ENCODE measurements around the gene PRSS1. TPM values are rescaled to one million over a fixed set of nuclear protein-coding genes. Genes with fewer than 3 reads are reported as not detected.
"Not testable (repeated sequence)": the region's sequence is repeated elsewhere in the genome, so short reads cannot be mapped to it uniquely, and the experiment has no call there.

Gene PRSS1
- total and polyA plus RNA-seq, 2 experiments from 2014 or later = not detected

- Histone ChIP-seq H3K4me3 (no peak overlapping the region), H3K36me3 (no peaks in the 10 kb centered on the region), H3K27ac (no peak overlapping the region), H3K4me1 (ENCODE audit: low read depth) (no peaks in the 10 kb centered on the region), H3K9me3 (ENCODE audit: low read depth) (no peaks in the 10 kb centered on the region), H3K27me3 (no peaks in the 10 kb centered on the region)
- no peak for TF ChIP-seq CTCF (IDR thresholded peaks at IDR 0.05; ENCODE audit: low read depth, low read length)
- DNase-seq (ENCODE audit: low read depth in 1 of 2, low spot score in 1 of 2) = no peak
These were observed 1.2 kb downstream of the PRSS1 start for GRCh38 chr7:142750321-142750938.

- H3K36me3 ChIP-seq; DNase-seq (ENCODE audit: low read depth in 1 of 2, low spot score in 1 of 2); H3K4me1 ChIP-seq (ENCODE audit: low read depth); H3K27ac ChIP-seq; H3K27me3 ChIP-seq; H3K4me3 ChIP-seq; H3K9me3 ChIP-seq (ENCODE audit: low read depth): not testable (repeated sequence)
These were observed 2.4 kb downstream of the PRSS1 start for GRCh38 chr7:142751526-142752175.

GRCh38 chr7:142752376-142753225, 3.3 kb downstream of the PRSS1 start:
- Histone ChIP-seq H3K27me3 (no peaks in the 10 kb centered on the region), H3K9me3 (ENCODE audit: low read depth) (no peaks in the 10 kb centered on the region), H3K36me3 (no peaks in the 10 kb centered on the region), H3K27ac (no peak overlapping the region), H3K4me1 (ENCODE audit: low read depth) (no peaks in the 10 kb centered on the region), H3K4me3 (no peak overlapping the region)
- TF ChIP-seq CTCF (IDR thresholded peaks at IDR 0.05; ENCODE audit: low read depth, low read length) = no peak
- no peak for DNase-seq (ENCODE audit: low read depth in 1 of 2, low spot score in 1 of 2)

- H3K4me1 ChIP-seq (ENCODE audit: low read depth) = no peaks in the 10 kb centered on the region
- no peaks in the 10 kb centered on the region for H3K36me3 ChIP-seq
- H3K4me3 ChIP-seq = no peak overlapping the region
- DNase-seq (ENCODE audit: low read depth in 1 of 2, low spot score in 1 of 2) = no peak
- H3K9me3 ChIP-seq (ENCODE audit: low read depth) = no peaks in the 10 kb centered on the region
- H3K27ac ChIP-seq = no peak overlapping the region
- H3K27me3 ChIP-seq = no peaks in the 10 kb centered on the region
- TF ChIP-seq CTCF (IDR thresholded peaks at IDR 0.05; ENCODE audit: low read depth, low read length) = no peak
These were observed 4.1 kb downstream of the PRSS1 start for GRCh38 chr7:142753366-142753765.

- H3K36me3 ChIP-seq; H3K9me3 ChIP-seq (ENCODE audit: low read depth); H3K27me3 ChIP-seq; DNase-seq (ENCODE audit: low read depth in 1 of 2, low spot score in 1 of 2); H3K4me3 ChIP-seq; H3K27ac ChIP-seq; H3K4me1 ChIP-seq (ENCODE audit: low read depth): not testable (repeated sequence)
These were observed 4.7 kb downstream of the PRSS1 start for GRCh38 chr7:142753925-142754491.

GRCh38 chr7:142754681-142755575, 5.7 kb downstream of the PRSS1 start:
- Histone ChIP-seq H3K27ac (no peak overlapping the region), H3K27me3 (no peaks in the 10 kb centered on the region), H3K36me3 (no peaks in the 10 kb centered on the region), H3K9me3 (ENCODE audit: low read depth) (no peaks in the 10 kb centered on the region), H3K4me3 (no peak overlapping the region), H3K4me1 (ENCODE audit: low read depth) (no peaks in the 10 kb centered on the region)
- no peak for TF ChIP-seq CTCF (IDR thresholded peaks at IDR 0.05; ENCODE audit: low read depth, low read length)
- DNase-seq (ENCODE audit: low read depth in 1 of 2, low spot score in 1 of 2) = no peak

- H3K36me3 ChIP-seq; DNase-seq (ENCODE audit: low read depth in 1 of 2, low spot score in 1 of 2); H3K9me3 ChIP-seq (ENCODE audit: low read depth); H3K27ac ChIP-seq; H3K4me3 ChIP-seq; H3K4me1 ChIP-seq (ENCODE audit: low read depth); H3K27me3 ChIP-seq: not testable (repeated sequence)
These were observed 9.0 kb downstream of the PRSS1 start for GRCh38 chr7:142758312-142758711.

All from cardiac muscle cell (in vitro differentiated cells and primary cell).